RWPE2 (cell line): ENCODE data around the gene MIAT.

Experiments used
- ATAC-seq: fragments of 200-7000 bp; cut with Tn5 transposase; 3 replicates; pipeline ENCODE4 v1.9.1; 2021; ENCODE audit warnings: low read depth
- DNase-seq: peaks from one replicate; pipeline ENCODE4 v3.0.0-alpha.2; 2020; ENCODE audit warnings: low spot score
- H3K27ac ChIP-seq: fragments of 450-650 bp; 2 replicates; pipeline ENCODE4 v1.5.1; 2017; ENCODE audit warnings: mild to moderate bottlenecking; ENCODE audit not compliant: poor library complexity, severe bottlenecking
- H3K27me3 ChIP-seq: fragments of 250-450 bp; sonication (Bioruptor Pico); 2 replicates; pipeline ENCODE4 v1.5.1; 2021; ENCODE audit warnings: mild to moderate bottlenecking, moderate library complexity; ENCODE audit not compliant: insufficient read depth, poor library complexity, severe bottlenecking
- H3K36me3 ChIP-seq: fragments of 250-450 bp; sonication (Bioruptor Pico); 2 replicates; pipeline ENCODE4 v1.5.1; 2020; ENCODE audit warnings: low read depth, mild to moderate bottlenecking, moderate library complexity
- H3K4me1 ChIP-seq: fragments of 250-450 bp; sonication (Bioruptor Pico); 2 replicates; pipeline ENCODE4 v1.5.1; 2021; ENCODE audit warnings: mild to moderate bottlenecking, moderate library complexity; ENCODE audit not compliant: insufficient read depth, poor library complexity, severe bottlenecking
- H3K4me3 ChIP-seq: fragments of 250-450 bp; sonication (Bioruptor Pico); 2 replicates; pipeline ENCODE4 v1.5.1; 2021; ENCODE audit warnings: mild to moderate bottlenecking, moderate library complexity; ENCODE audit not compliant: severe bottlenecking
- H3K9me3 ChIP-seq: fragments of 250-450 bp; sonication (Bioruptor Pico); 2 replicates; pipeline ENCODE4 v1.5.1; 2021; ENCODE audit warnings: mild to moderate bottlenecking, moderate library complexity; ENCODE audit not compliant: severe bottlenecking
- TF ChIP-seq, protein P1 (sequence below): fragments of 450-650 bp; IDR thresholded peaks from one replicate; pipeline ENCODE4 v1.5.1; 2017; ENCODE audit warnings: mild to moderate bottlenecking, moderate library complexity; ENCODE audit not compliant: poor library complexity, severe bottlenecking

Gene MIAT

DNA sequence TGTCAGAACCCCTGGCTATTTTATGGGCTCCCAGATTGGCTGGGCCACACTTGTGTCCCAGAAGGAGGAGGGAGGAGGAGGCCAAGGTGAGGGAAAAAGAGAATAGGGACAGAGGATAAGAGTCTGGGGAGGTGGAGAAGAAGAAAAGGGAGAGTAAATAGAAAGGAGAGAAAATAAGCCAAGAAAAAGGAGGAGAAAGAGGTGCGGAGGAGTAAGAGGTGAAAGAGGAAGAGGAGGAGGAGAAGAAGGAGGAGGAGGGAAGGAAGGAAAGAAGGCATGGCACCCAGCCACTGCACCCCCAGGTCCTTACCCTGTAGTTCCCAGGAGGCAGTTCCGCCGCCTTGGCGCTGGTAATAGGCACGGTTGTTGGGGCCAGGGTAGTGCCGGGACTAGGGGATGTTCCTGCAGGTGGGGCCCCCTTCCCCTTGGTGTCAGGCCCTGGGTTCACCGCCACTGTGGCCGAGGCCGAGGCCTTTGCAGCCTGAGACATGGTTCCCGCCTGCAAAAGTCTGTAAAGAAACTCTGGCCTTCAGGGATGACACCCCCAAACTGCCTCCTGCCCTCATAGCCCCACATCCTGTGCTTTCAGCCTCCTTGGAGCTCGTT is 41.5 kb upstream of the MIAT start:
- Histone ChIP-seq H3K27me3 (no peaks in the 10 kb centered on the region), H3K4me1 (no peaks in the 10 kb centered on the region), H3K9me3 (no peaks in the 10 kb centered on the region), H3K27ac (no peak overlapping the region), H3K36me3 (no peaks in the 10 kb centered on the region), H3K4me3 (no peak overlapping the region)
- TF ChIP-seq, protein P1, sequence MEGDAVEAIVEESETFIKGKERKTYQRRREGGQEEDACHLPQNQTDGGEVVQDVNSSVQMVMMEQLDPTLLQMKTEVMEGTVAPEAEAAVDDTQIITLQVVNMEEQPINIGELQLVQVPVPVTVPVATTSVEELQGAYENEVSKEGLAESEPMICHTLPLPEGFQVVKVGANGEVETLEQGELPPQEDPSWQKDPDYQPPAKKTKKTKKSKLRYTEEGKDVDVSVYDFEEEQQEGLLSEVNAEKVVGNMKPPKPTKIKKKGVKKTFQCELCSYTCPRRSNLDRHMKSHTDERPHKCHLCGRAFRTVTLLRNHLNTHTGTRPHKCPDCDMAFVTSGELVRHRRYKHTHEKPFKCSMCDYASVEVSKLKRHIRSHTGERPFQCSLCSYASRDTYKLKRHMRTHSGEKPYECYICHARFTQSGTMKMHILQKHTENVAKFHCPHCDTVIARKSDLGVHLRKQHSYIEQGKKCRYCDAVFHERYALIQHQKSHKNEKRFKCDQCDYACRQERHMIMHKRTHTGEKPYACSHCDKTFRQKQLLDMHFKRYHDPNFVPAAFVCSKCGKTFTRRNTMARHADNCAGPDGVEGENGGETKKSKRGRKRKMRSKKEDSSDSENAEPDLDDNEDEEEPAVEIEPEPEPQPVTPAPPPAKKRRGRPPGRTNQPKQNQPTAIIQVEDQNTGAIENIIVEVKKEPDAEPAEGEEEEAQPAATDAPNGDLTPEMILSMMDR = no peak
- ATAC-seq (no peak), DNase-seq (no peak)

DNA sequence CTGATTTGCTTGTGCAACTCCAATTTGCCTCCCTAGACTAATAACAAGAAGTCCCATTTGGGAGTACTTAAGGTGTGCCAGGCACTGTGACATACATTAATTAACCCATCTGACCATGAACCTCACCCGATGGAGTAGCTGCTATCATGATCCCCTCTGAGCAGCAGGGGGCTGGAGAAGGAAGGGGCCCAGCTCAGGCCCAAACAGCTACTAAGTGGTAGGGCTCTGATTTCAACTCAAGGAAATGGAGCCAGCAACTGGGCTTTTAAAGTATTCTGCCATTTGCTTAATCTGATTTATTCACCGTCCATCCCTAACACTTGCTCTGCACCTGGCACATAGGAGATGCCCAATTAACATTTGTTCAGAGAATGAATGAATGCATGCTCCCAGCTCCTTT is 40.7 kb upstream of the MIAT start:
- H3K27ac ChIP-seq = no peak overlapping the region
- H3K9me3 ChIP-seq = no peaks in the 10 kb centered on the region
- no peaks in the 10 kb centered on the region for H3K27me3 ChIP-seq
- ATAC-seq = no peak
- no peaks in the 10 kb centered on the region for H3K4me1 ChIP-seq
- TF ChIP-seq, protein P1 = no peak
- no peak for DNase-seq
- H3K4me3 ChIP-seq = no peak overlapping the region
- no peaks in the 10 kb centered on the region for H3K36me3 ChIP-seq

DNA sequence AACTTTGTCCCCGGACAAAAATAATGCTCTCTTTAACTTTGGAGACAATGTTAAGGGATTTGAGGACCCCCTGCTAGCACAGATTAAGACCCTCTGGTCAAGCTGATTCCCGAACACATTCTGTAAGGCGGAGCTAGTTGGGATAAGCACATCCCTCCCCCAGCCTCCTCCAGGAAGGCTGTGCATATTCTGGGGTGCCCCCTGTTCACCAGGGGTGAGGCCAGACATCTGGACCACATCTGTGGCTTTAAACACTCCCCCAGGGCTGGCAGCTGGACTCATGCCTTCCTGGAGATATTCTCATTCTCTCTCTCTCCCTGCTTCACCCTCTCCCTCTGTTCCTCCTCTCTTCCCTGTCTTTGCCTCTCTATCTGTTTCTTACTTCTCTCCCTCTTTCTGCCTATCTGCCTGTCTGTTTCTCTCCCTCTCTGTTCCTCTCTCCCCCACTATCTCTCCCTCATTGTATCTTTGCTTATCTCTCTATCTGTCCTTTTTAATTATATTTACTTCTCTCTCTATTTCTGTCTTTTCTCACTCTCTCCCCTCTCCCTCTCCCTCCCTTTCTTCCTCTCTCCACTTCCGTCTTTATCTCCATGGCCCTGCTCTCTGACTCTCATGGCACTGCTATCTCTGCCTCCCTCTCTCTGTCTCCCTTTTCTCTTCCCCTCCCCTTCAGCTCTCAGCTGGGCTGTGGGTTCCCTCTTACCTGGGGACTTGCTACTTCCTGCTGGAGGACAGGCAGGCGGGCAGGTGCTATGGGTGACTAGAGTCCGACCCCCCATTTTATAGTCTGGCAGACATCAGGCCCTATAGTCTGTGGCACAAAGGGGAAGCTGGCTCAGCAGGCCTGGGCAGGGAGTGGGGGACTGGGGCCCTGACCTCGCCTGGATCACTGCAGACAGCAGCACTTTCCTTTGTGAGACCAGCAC is 39.9 kb upstream of the MIAT start, which contains the start of gene CRYBB1:
Gene CRYBB1, minus strand, starts transcription at position 757 of the 929 bp plus-strand sequence. CDS start 1,708 bp downstream, outside the sequence.
- H3K36me3 ChIP-seq = no peaks in the 10 kb centered on the region
- H3K27me3 ChIP-seq = no peaks in the 10 kb centered on the region
- TF ChIP-seq, protein P1 = no peak
- DNase-seq (no peak), ATAC-seq (no peak)
- H3K4me3 ChIP-seq = no peak within 1 kb of the TSS
- H3K27ac ChIP-seq = no peak within 1 kb of the TSS
- no peaks in the 10 kb centered on the region for H3K4me1 ChIP-seq
- H3K9me3 ChIP-seq = no peaks in the 10 kb centered on the region

DNA sequence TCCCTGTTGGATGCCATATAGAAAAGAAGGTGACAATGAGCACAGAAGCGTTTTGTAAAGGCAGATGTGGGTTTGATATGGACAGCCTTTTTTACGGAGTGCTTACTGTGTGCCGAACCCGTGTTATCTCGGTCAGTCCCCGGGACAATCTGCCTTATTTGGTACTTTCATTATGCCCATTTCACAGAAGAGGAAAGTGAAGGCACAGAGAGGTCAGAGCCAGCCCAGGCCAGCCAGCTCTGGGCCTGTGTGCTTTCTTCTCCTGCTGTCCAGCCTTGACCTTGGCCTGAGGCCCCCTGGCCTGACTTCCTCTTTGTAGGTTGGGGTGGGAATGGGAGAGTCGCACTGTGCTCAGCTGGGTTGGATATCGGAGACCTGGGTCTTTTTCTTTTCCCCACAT is 38.9 kb upstream of the MIAT start:
- Histone ChIP-seq H3K9me3 (no peaks in the 10 kb centered on the region), H3K36me3 (no peaks in the 10 kb centered on the region), H3K4me3 (no peak overlapping the region), H3K27me3 (no peaks in the 10 kb centered on the region), H3K4me1 (no peaks in the 10 kb centered on the region), H3K27ac (no peak overlapping the region)
- ATAC-seq (no peak), DNase-seq (no peak)
- TF ChIP-seq, protein P1 = no peak
